OCI-LY3 (cell line): Measurements from ENCODE around the gene C7orf33.

Experiments used
- H2AFZ ChIP-seq: fragments of 200-600, 300-600 bp; shearing (Covaris generic); 2 replicates; pipeline ENCODE4 v1.6.0; 2014; ENCODE audit warnings: antibody characterized with exemption, low read depth, low read length
- H3K27ac ChIP-seq: fragments of 200-600, 300-600 bp; sonication (generic); 2 replicates; pipeline ENCODE4 v1.5.1; 2014; ENCODE audit warnings: mild to moderate bottlenecking, low read length, moderate library complexity, mixed read lengths
- H3K27me3 ChIP-seq: fragments of 200-600, 300-600 bp; sonication (generic); 2 replicates; pipeline ENCODE4 v1.6.1; 2014; ENCODE audit warnings: low read depth, low read length, mixed read lengths
- H3K36me3 ChIP-seq: fragments of 200-600, 300-600 bp; sonication (generic); replicated peaks from 2 replicates; pipeline ENCODE3; 2014; ENCODE audit warnings: low read depth, low read length, mixed read lengths
- H3K4me1 ChIP-seq: fragments of 300-600, 200-600 bp; sonication (generic); 2 replicates; pipeline ENCODE4 v1.6.1; 2014; ENCODE audit warnings: low read length, mixed read lengths
- H3K4me2 ChIP-seq: fragments of 200-600, 300-600 bp; sonication (generic); 2 replicates; pipeline ENCODE4 v1.6.1; 2014; ENCODE audit warnings: low read length, mixed read lengths
- H3K4me3 ChIP-seq: fragments of 300-600, 200-600 bp; sonication (generic); 2 replicates; pipeline ENCODE4 v1.5.1; 2014; ENCODE audit warnings: antibody characterized with exemption, mild to moderate bottlenecking, low read length, moderate library complexity
- H3K79me2 ChIP-seq: fragments of 300-600, 200-600 bp; shearing (Covaris generic); 2 replicates; pipeline ENCODE4 v1.6.1; 2014; ENCODE audit warnings: mild to moderate bottlenecking, low read length, mixed read lengths
- H3K9ac ChIP-seq: fragments of 300-600, 200-600 bp; shearing (Covaris generic); 2 replicates; pipeline ENCODE4 v1.6.0; 2014; ENCODE audit warnings: mild to moderate bottlenecking, low read length, moderate library complexity
- H3K9me3 ChIP-seq: fragments of 200-600, 300-600 bp; shearing (Covaris generic); 2 replicates; pipeline ENCODE4 v1.6.1; 2014; ENCODE audit warnings: low read length, mixed read lengths; ENCODE audit not compliant: insufficient read depth
- H4K20me1 ChIP-seq: fragments of 200-600, 300-600 bp; sonication (generic); 2 replicates; pipeline ENCODE4 v1.6.1; 2016; ENCODE audit warnings: low read length, mixed read lengths; ENCODE audit not compliant: insufficient read depth
- EZH2phosphoT487 ChIP-seq: fragments of 200-600 bp; shearing (Covaris generic); IDR thresholded peaks from 2 replicates; pipeline ENCODE4 v1.6.1; 2018; ENCODE audit warnings: antibody characterized with exemption, mixed run types, low read depth
- TF ChIP-seq, protein P1 (sequence below): fragments of 200-600, 300-600 bp; sonication (generic); IDR thresholded peaks from 2 replicates; pipeline ENCODE4 v1.5.1; 2014; ENCODE audit warnings: antibody characterized with exemption, low read length, low read depth

The C7orf33 gene

DNA sequence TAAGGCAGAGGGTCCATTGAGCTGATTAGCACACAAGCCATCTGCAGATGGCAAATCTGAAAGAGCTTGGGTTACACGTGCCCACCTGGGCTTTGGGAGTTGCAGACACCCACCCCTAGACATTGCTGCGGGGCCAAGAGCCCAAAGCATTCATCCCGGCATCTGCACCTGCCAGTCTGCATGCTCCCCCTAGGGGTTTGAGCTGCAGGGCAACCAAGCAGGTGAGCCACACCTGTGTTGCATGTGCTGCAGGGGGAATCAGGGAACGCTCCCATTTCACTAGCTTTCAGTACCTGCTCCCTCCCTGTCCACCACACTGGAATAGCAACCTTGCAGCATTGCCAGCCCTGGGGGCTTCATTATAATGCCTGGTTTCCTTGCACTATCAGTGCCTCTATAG, 21.1 kb downstream of the C7orf33 start:
- Histone ChIP-seq H2AFZ (no peak overlapping the region), H3K27me3 (peaks cover 49% of the 10 kb centered on the region), H3K9ac (no peak overlapping the region), H4K20me1 (no peaks in the 10 kb centered on the region), H3K27ac (no peak overlapping the region), H3K36me3 (no peaks in the 10 kb centered on the region), H3K4me3 (no peak overlapping the region), H3K79me2 (no peaks in the 10 kb centered on the region), H3K4me2 (no peak overlapping the region), H3K9me3 (no peaks in the 10 kb centered on the region), H3K4me1 (no peaks in the 10 kb centered on the region)
- no peak for TF ChIP-seq EZH2phosphoT487
- TF ChIP-seq, protein P1, sequence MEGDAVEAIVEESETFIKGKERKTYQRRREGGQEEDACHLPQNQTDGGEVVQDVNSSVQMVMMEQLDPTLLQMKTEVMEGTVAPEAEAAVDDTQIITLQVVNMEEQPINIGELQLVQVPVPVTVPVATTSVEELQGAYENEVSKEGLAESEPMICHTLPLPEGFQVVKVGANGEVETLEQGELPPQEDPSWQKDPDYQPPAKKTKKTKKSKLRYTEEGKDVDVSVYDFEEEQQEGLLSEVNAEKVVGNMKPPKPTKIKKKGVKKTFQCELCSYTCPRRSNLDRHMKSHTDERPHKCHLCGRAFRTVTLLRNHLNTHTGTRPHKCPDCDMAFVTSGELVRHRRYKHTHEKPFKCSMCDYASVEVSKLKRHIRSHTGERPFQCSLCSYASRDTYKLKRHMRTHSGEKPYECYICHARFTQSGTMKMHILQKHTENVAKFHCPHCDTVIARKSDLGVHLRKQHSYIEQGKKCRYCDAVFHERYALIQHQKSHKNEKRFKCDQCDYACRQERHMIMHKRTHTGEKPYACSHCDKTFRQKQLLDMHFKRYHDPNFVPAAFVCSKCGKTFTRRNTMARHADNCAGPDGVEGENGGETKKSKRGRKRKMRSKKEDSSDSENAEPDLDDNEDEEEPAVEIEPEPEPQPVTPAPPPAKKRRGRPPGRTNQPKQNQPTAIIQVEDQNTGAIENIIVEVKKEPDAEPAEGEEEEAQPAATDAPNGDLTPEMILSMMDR = peak; percentile 21; the same call in 1 of the 2 replicates

DNA sequence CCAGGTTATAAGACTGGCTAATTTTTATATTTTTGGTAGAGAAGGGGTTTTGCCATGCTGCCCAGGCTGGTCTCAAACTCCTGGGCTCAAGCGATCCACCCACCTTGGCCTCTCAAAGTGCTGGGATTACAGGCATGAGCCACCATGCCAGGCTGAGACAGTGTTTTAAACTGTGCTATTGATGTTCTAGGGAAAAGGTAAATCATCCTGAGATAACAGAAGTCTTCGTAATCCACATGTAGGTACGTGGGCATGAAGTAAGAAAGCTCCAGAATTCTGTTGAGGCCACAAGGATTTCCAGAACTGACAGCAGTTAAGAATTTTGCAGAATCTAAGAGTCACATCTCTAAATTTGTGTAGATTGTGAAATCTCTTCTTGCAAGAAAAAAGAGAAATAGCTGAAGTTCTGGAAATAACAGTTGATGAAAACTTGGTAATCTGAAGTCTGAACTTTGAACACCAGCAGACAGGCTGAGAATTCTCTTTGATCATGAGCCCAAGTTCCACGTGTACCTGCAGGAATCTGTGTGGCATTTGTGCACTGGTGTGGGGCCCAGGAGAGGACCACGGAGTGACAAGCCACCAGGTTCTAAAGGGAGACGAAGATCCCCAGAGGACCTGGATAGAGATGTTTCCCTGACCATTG, 24.6 kb downstream of the C7orf33 start:
- no peaks in the 10 kb centered on the region for H3K36me3 ChIP-seq
- no peaks in the 10 kb centered on the region for H4K20me1 ChIP-seq
- no peaks in the 10 kb centered on the region for H3K79me2 ChIP-seq

DNA sequence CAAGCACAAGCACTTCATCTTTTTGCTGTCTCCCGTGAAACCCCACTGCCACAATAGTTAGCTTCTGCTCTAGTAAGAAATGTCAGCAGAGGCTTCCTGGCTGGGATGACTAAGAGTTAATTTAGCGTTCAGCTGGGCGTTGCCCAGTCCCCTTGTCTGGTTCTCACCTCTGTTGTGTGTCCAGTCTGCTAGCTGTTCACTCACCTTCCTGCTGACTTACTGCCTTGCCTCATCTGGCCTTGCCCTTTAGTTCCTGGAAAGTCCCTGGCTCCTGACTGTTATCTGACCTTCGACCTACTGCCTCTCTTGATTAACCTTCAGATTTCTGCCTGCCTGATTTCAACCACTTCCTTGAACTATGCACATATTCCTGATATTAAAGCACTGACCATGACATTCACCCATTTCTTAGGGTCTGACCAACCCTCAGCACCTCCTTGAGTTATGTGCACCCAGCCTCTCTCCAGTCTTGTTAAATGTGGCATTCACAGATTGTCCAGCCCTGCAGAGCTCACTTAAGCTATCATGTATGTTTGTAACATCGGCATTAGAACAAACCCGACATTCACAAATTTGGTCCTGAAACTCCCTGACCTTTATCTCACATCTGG, 30.3 kb downstream of the C7orf33 start:
- Histone ChIP-seq H3K4me2 (no peak overlapping the region), H2AFZ (no peak overlapping the region)

More for the DNA sequence above, 24.6 kb downstream of the C7orf33 start:
- Histone ChIP-seq H3K27ac (no peak overlapping the region), H3K9ac (no peak overlapping the region), H3K9me3 (peaks cover 11% of the 10 kb centered on the region; the same call in 1 of the 2 replicates), H3K4me2 (no peak overlapping the region), H2AFZ (no peak overlapping the region), H3K4me3 (no peak overlapping the region), H3K4me1 (no peaks in the 10 kb centered on the region), H3K27me3 (peaks cover 43% of the 10 kb centered on the region)
- TF ChIP-seq, protein P1 = no peak
- TF ChIP-seq EZH2phosphoT487 = no peak

DNA sequence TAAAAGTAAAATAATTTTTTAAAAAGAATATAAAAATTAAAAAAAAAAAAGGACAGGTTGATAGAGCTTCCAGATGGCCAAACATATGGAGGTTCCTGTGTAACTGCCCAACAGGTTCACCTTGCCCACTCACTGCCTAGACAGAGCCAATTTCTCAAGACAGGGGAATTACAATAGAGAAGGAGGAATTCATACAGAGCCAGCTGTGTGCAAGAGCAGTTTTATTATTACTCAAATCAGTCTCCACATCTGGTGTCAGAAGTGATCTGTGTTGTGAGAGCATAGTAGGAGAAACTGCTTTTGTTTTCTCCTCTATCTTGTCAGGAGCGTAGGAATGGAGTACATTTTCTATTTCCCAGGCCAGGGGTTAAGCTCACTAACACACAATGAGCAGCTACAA, 31.0 kb downstream of the C7orf33 start:
- Histone ChIP-seq H2AFZ (no peak overlapping the region), H3K4me2 (no peak overlapping the region), H3K4me1 (peaks cover 8% of the 10 kb centered on the region; the same call in 1 of the 2 replicates), H3K79me2 (no peaks in the 10 kb centered on the region), H4K20me1 (no peaks in the 10 kb centered on the region), H3K9me3 (peaks cover 23% of the 10 kb centered on the region), H3K36me3 (peaks cover 3% of the 10 kb centered on the region), H3K9ac (no peak overlapping the region), H3K4me3 (no peak overlapping the region), H3K27me3 (peaks cover 10% of the 10 kb centered on the region; the same call in 1 of the 2 replicates), H3K27ac (no peak overlapping the region)
- TF ChIP-seq EZH2phosphoT487 = no peak
- TF ChIP-seq, protein P1 = no peak

More for the DNA sequence above, 30.3 kb downstream of the C7orf33 start:
- peaks cover 23% of the 10 kb centered on the region for H3K9me3 ChIP-seq
- peaks cover 3% of the 10 kb centered on the region for H3K36me3 ChIP-seq
- no peak overlapping the region for H3K27ac ChIP-seq
- peaks cover 8% of the 10 kb centered on the region; the same call in 1 of the 2 replicates for H3K4me1 ChIP-seq
- H4K20me1 ChIP-seq = no peaks in the 10 kb centered on the region
- no peak overlapping the region for H3K4me3 ChIP-seq
- peaks cover 10% of the 10 kb centered on the region; the same call in 1 of the 2 replicates for H3K27me3 ChIP-seq
- no peak overlapping the region for H3K9ac ChIP-seq
- no peaks in the 10 kb centered on the region for H3K79me2 ChIP-seq
- no peak for TF ChIP-seq EZH2phosphoT487
- TF ChIP-seq, protein P1 = no peak
